GM23338 (cell line): ENCODE results near the gene BEND5. TPM values are rescaled to one million over a fixed set of nuclear protein-coding genes. Genes with fewer than 3 reads are reported as not detected.

Experiments
- ATAC-seq: fragments of 200-7000 bp; cut with Tn5 transposase; 3 replicates; pipeline ENCODE4 v1.9.1; 2020
- DNase-seq: peaks from one replicate; pipeline ENCODE4 v3.0.0-alpha.2; 2015; ENCODE audit warnings: low spot score
- H2AFZ ChIP-seq: fragments of 200-600 bp; sonication (generic); 2 replicates; pipeline ENCODE4 v1.8.0; 2016; ENCODE audit warnings: antibody characterized with exemption, mild to moderate bottlenecking, moderate library complexity
- H3F3A ChIP-seq: fragments of 200-600 bp; sonication (generic); replicated peaks from 2 replicates; pipeline ENCODE4 v1.8.0; 2017; ENCODE audit warnings: antibody characterized with exemption, mixed run types, low read depth
- H3K27ac ChIP-seq: fragments of 200-600 bp; sonication (generic); 2 replicates; pipeline ENCODE4 v1.6.1; 2016; ENCODE audit warnings: low read depth
- H3K27me3 ChIP-seq: fragments of 200-600 bp; sonication (generic); 2 replicates; pipeline ENCODE4 v1.8.0; 2016; ENCODE audit warnings: mild to moderate bottlenecking, mixed run types, moderate library complexity; ENCODE audit not compliant: insufficient read depth
- H3K36me3 ChIP-seq: fragments of 200-600 bp; sonication (generic); 2 replicates; pipeline ENCODE4 v1.8.0; 2016; ENCODE audit warnings: mild to moderate bottlenecking; ENCODE audit not compliant: insufficient read depth
- H3K4me1 ChIP-seq: fragments of 200-600 bp; sonication (generic); 2 replicates; pipeline ENCODE4 v1.8.0; 2016; ENCODE audit warnings: mild to moderate bottlenecking, moderate library complexity; ENCODE audit not compliant: insufficient read depth
- H3K4me2 ChIP-seq: fragments of 200-600 bp; sonication (generic); 2 replicates; pipeline ENCODE4 v1.7.1; 2017; ENCODE audit warnings: mixed run types
- H3K4me3 ChIP-seq: fragments of 200-600 bp; sonication (generic); 2 replicates; pipeline ENCODE4 v1.6.1; 2016; ENCODE audit warnings: mixed run types
- H3K79me2 ChIP-seq: fragments of 200-600 bp; sonication (generic); replicated peaks from 2 replicates; pipeline ENCODE4 v1.8.0; 2017; ENCODE audit warnings: mild to moderate bottlenecking; ENCODE audit not compliant: insufficient read depth
- H3K9me2 ChIP-seq: fragments of 200-600 bp; sonication (generic); 2 replicates; pipeline ENCODE4 v1.8.0; 2017; ENCODE audit not compliant: insufficient read depth
- H4K20me1 ChIP-seq: fragments of 200-600 bp; sonication (generic); replicated peaks from 2 replicates; pipeline ENCODE4 v1.8.0; 2017; ENCODE audit warnings: mild to moderate bottlenecking; ENCODE audit not compliant: insufficient read depth
- H3K27ac Mint-ChIP-seq: 2 replicates; pipeline ENCODE4 v1.8.0; 2020; ENCODE audit warnings: inconsistent platforms, mild to moderate bottlenecking, moderate library complexity, mixed read lengths
- H3K27me3 Mint-ChIP-seq: 3 replicates; pipeline ENCODE4 v1.8.0; 2022; ENCODE audit warnings: low read depth, mild to moderate bottlenecking, moderate library complexity, mixed read lengths, inconsistent platforms; ENCODE audit not compliant: insufficient read depth, poor library complexity
- H3K36me3 Mint-ChIP-seq: 3 replicates; pipeline ENCODE4 v1.8.0; 2021; ENCODE audit warnings: low read depth, mild to moderate bottlenecking, inconsistent platforms, moderate library complexity, mixed read lengths
- H3K4me1 Mint-ChIP-seq: 3 replicates; pipeline ENCODE4 v1.8.0; 2020; ENCODE audit warnings: mild to moderate bottlenecking, inconsistent platforms, mixed read lengths
- H3K4me3 Mint-ChIP-seq: 3 replicates; pipeline ENCODE4 v1.8.0; 2021; ENCODE audit warnings: moderate library complexity, mild to moderate bottlenecking, inconsistent platforms, mixed read lengths
- H3K9me3 Mint-ChIP-seq: 3 replicates; pipeline ENCODE4 v1.8.0; 2020; ENCODE audit warnings: moderate library complexity, mild to moderate bottlenecking, inconsistent platforms, mixed read lengths
- CREB1 ChIP-seq: fragments of 250-450 bp; sonication (Bioruptor Pico); IDR thresholded peaks from 2 replicates; pipeline ENCODE4 v1.5.0; 2020; ENCODE audit warnings: low read depth, mild to moderate bottlenecking, moderate library complexity
- CTCF ChIP-seq, 2 experiments: fragments of 200-600 bp in 1 of 2; sonication (generic) in 1 of 2; conservative IDR thresholded peaks; 2 replicates each; pipeline versions ENCODE4 v1.5.1 to v1.6.1; 2016 to 2017; ENCODE audit warnings: antibody characterized with exemption in 2 of 2, low read depth in 2 of 2, mild to moderate bottlenecking in 2 of 2, moderate library complexity in 1 of 2
- EZH2phosphoT487 ChIP-seq: fragments of 200-600 bp; sonication (generic); IDR thresholded peaks from one replicate; pipeline ENCODE4 v1.8.1; 2018; ENCODE audit warnings: antibody characterized with exemption; ENCODE audit not compliant: unreplicated experiment
- JUNB ChIP-seq: IDR thresholded peaks from one replicate; pipeline ENCODE4 v1.6.1; 2016; ENCODE audit warnings: antibody characterized with exemption; ENCODE audit not compliant: unreplicated experiment
- NANOG ChIP-seq: IDR thresholded peaks from 2 replicates; pipeline ENCODE4 v1.6.1; 2016; ENCODE audit warnings: antibody characterized with exemption, borderline replicate concordance
- POLR2AphosphoS5 ChIP-seq: IDR thresholded peaks from 2 replicates; pipeline ENCODE4 v1.6.1; 2016; ENCODE audit warnings: antibody characterized with exemption, low read depth
- REST ChIP-seq: IDR thresholded peaks from one replicate; pipeline ENCODE4 v1.6.1; 2018; ENCODE audit warnings: antibody characterized with exemption; ENCODE audit not compliant: unreplicated experiment
- STAT1 ChIP-seq: IDR thresholded peaks from one replicate; pipeline ENCODE4 v1.6.1; 2016; ENCODE audit warnings: antibody characterized with exemption; ENCODE audit not compliant: unreplicated experiment
- ZNF114 ChIP-seq: fragments of 250-450 bp; sonication (Bioruptor Pico); IDR thresholded peaks from 2 replicates; pipeline ENCODE4 v1.5.0; 2020; ENCODE audit warnings: mild to moderate bottlenecking, moderate library complexity
- ZNF331 ChIP-seq: fragments of 250-450 bp; sonication (Bioruptor Pico); IDR thresholded peaks from 2 replicates; pipeline ENCODE4 v1.5.0; 2020; ENCODE audit warnings: low read depth, mild to moderate bottlenecking, moderate library complexity
- polyA plus RNA-seq: library from polyadenylated mRNA; unstranded; fragments of >200 nt; fragmentation: Nextera tagmentation; extraction: Ambion mirVana; gene quantifications from 2 replicates; pipeline ENCODE4 v1.2.1, GENCODE V29; 2016
- total RNA-seq: library from RNA; depleted of rRNA; stranded (reverse); fragments of >200 nt; shearing (Covaris generic); gene quantifications from 2 replicates; pipeline ENCODE4 v1.2.3, GENCODE V29; 2014
- TF ChIP-seq, protein P1 (sequence below): IDR thresholded peaks from 2 replicates; pipeline ENCODE4 v1.6.1; 2016; ENCODE audit warnings: antibody characterized with exemption

Gene BEND5
- total and polyA plus RNA-seq, 2 experiments from 2014 or later: 6.8 to 12.3 TPM

GRCh38 chr1:48739091-48739490 is 37.6 kb downstream of the BEND5 start (continued):
- no peak for TF ChIP-seq STAT1
- TF ChIP-seq CREB1 (CRISPR knock-in tag): no peak
- no peak for TF ChIP-seq JUNB
- TF ChIP-seq POLR2AphosphoS5: no peak
- TF ChIP-seq CTCF (conservative IDR thresholded peaks at IDR 0.05; ENCODE audit: low read depth in 2 of 2): no peak
- TF ChIP-seq, protein P1, sequence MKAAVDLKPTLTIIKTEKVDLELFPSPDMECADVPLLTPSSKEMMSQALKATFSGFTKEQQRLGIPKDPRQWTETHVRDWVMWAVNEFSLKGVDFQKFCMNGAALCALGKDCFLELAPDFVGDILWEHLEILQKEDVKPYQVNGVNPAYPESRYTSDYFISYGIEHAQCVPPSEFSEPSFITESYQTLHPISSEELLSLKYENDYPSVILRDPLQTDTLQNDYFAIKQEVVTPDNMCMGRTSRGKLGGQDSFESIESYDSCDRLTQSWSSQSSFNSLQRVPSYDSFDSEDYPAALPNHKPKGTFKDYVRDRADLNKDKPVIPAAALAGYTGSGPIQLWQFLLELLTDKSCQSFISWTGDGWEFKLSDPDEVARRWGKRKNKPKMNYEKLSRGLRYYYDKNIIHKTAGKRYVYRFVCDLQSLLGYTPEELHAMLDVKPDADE: no peak

DNA sequence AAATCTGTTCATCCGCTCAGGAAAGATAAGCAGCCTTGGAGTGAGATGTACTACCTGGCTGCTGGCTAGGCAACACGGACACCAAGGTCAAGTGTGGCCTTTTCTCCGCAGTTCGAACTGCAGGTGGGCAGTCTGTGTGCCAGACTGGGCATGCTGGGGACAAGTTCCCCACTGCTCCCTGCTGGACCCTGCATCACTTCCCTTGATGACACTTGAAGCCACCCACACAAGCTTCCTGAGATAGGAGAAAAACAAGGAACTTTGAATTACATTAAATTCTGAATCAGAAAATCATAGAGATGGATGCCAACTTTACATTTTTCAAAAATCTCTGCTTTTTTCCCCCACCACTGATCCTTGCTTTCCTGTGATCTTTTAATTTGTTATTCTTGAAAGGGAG is 38.3 kb downstream of the BEND5 start:
- no peak overlapping the region for H3K4me3 ChIP-seq
- H3K4me2 ChIP-seq: no peak overlapping the region
- no peaks in the 10 kb centered on the region for H3F3A ChIP-seq
- H3K27ac ChIP-seq: no peak overlapping the region
- no peaks in the 10 kb centered on the region for H3K27me3 Mint-ChIP-seq
- no peak for ATAC-seq
- no peaks in the 10 kb centered on the region for H3K36me3 ChIP-seq
- no peaks in the 10 kb centered on the region for H3K9me2 ChIP-seq
- H3K79me2 ChIP-seq: no peaks in the 10 kb centered on the region
- no peak overlapping the region for H3K27ac Mint-ChIP-seq
- H3K4me3 Mint-ChIP-seq: no peak overlapping the region
- H3K36me3 Mint-ChIP-seq: peaks cover 11% of the 10 kb centered on the region; the same call in 2 of the 3 replicates
- no peak for DNase-seq
- no peaks in the 10 kb centered on the region for H4K20me1 ChIP-seq
- peaks cover 19% of the 10 kb centered on the region for H3K4me1 Mint-ChIP-seq
- no peak overlapping the region for H2AFZ ChIP-seq
- H3K9me3 Mint-ChIP-seq: no peaks in the 10 kb centered on the region
- H3K27me3 ChIP-seq: no peaks in the 10 kb centered on the region
- peaks cover 6% of the 10 kb centered on the region; the same call in 1 of the 2 replicates for H3K4me1 ChIP-seq
- TF ChIP-seq NANOG (no peak), STAT1 (no peak), CREB1 (CRISPR knock-in tag) (no peak), ZNF331 (CRISPR knock-in tag) (no peak), REST (no peak), EZH2phosphoT487 (no peak), JUNB (no peak), ZNF114 (no peak), POLR2AphosphoS5 (no peak)
- TF ChIP-seq, protein P1: no peak
